Right lobe of liver (tissue), 4 donors: ENCODE measurements around the gene GORASP2.

ENCODE experiments used
- POLR2A ChIP-seq: fragments of 450-650 bp; IDR thresholded peaks from one replicate; pipeline ENCODE4 v1.6.1; 2017; ENCODE audit warnings: antibody characterized with exemption, mild to moderate bottlenecking
- TF ChIP-seq, protein P1 (sequence below), 4 donors: fragments of 200-600 bp in 3 of 4; fragments of 450-650 bp in 1 of 4; IDR thresholded peaks; one replicate each; pipeline versions ENCODE4 v1.5.1 to v1.8.0; 2016 to 2022; ENCODE audit warnings: antibody characterized with exemption in 4 of 4, mild to moderate bottlenecking in 2 of 4
- donor health status: DM: no; HTN: no; CAD: no.
- donor health status: DM: no; HTN: no; CAD: no.
- donor health status: DM: no; HTN: yes; CAD: no.

DNA sequence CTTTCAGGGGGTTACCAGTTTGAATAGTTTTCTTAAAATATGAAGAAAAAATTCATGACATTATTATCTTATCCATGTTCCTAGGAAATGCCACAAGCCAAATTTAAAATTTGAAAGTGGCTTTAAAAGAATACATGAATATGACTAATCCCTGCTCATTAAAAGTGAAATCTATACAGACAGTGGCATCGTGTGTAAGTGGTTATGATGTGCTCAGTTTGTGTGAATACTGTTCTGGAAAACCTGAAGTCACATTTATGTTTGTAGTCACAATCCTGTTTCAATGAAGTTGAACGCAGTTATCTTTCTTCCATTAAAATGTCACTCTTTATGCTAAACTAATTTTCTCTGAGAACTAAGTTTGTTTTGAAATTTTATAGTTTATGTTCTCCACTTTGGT is 75.8 kb downstream of the GORASP2 start:
- TF ChIP-seq, protein P1, sequence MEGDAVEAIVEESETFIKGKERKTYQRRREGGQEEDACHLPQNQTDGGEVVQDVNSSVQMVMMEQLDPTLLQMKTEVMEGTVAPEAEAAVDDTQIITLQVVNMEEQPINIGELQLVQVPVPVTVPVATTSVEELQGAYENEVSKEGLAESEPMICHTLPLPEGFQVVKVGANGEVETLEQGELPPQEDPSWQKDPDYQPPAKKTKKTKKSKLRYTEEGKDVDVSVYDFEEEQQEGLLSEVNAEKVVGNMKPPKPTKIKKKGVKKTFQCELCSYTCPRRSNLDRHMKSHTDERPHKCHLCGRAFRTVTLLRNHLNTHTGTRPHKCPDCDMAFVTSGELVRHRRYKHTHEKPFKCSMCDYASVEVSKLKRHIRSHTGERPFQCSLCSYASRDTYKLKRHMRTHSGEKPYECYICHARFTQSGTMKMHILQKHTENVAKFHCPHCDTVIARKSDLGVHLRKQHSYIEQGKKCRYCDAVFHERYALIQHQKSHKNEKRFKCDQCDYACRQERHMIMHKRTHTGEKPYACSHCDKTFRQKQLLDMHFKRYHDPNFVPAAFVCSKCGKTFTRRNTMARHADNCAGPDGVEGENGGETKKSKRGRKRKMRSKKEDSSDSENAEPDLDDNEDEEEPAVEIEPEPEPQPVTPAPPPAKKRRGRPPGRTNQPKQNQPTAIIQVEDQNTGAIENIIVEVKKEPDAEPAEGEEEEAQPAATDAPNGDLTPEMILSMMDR (IDR thresholded peaks at IDR 0.05), result no peak
- TF ChIP-seq POLR2A, result no peak
